PC-9 (cell line): Measurements from ENCODE around the gene RTN4R. TPM values are rescaled to one million over a fixed set of nuclear protein-coding genes. Genes with fewer than 3 reads are reported as not detected.

Source experiments
- BruUV-seq: library from RNA; stranded (reverse); fragments of 400-500 nt; replicated peaks from 2 replicates; lab custom pipeline; 2021; lab: Mats Ljungman, UMichigan
- CTCF ChIA-PET: fragments of 300-600 bp; sonication (Branson Sonifier 250); formaldehyde crosslinking; loops from one replicate; lab custom pipeline; 2022; ENCODE audit warnings: antibody characterized with exemption; lab: Charles Lee
- POLR2A ChIA-PET: fragments of 300-600 bp; sonication (Branson Sonifier 250); formaldehyde crosslinking; loops from one replicate; lab custom pipeline; 2022; ENCODE audit warnings: antibody characterized with exemption; ENCODE audit not compliant: unreplicated experiment; lab: Charles Lee
- DNase-seq, 2 experiments: peaks; one replicate each; pipeline versions ENCODE4 v3.0.0 to v3.0.0-alpha.2; 2015 to 2022; ENCODE audit warnings: mixed read lengths in 1 of 2
- H2AFZ ChIP-seq: fragments of 200-600 bp; sonication (generic); 2 replicates; pipeline ENCODE4 v1.8.1; 2017; ENCODE audit warnings: antibody characterized with exemption
- H3F3A ChIP-seq: fragments of 200-600 bp; sonication (generic); 2 replicates; pipeline ENCODE4 v1.8.1; 2017; ENCODE audit warnings: antibody characterized with exemption, mild to moderate bottlenecking, low read depth; ENCODE audit not compliant: insufficient read depth
- H3K27ac ChIP-seq: fragments of 200-600 bp; sonication (generic); 2 replicates; pipeline ENCODE4 v1.6.1; 2016; ENCODE audit warnings: mixed run types
- H3K27me3 ChIP-seq: fragments of 200-600 bp; sonication (generic); 2 replicates; pipeline ENCODE4 v1.6.1; 2016; ENCODE audit warnings: low read depth, mixed run types; ENCODE audit not compliant: insufficient read depth
- H3K36me3 ChIP-seq: fragments of 200-600 bp; sonication (generic); 2 replicates; pipeline ENCODE4 v1.6.1; 2016; ENCODE audit warnings: low read depth, mixed run types
- H3K4me1 ChIP-seq: fragments of 200-600 bp; sonication (generic); replicated peaks from 2 replicates; pipeline ENCODE4 v1.6.1; 2016; ENCODE audit warnings: mixed run types; ENCODE audit not compliant: insufficient read depth
- H3K4me2 ChIP-seq: fragments of 200-600 bp; sonication (generic); 2 replicates; pipeline ENCODE4 v1.6.1; 2017; ENCODE audit warnings: mixed run types
- H3K4me3 ChIP-seq: fragments of 200-600 bp; sonication (generic); 2 replicates; pipeline ENCODE4 v1.6.1; 2016; ENCODE audit warnings: mixed run types
- H3K79me2 ChIP-seq: fragments of 200-600 bp; sonication (generic); 2 replicates; pipeline ENCODE4 v1.6.1; 2017; ENCODE audit warnings: low read depth, mixed run types
- H3K9me2 ChIP-seq: fragments of 200-600 bp; sonication (generic); 2 replicates; pipeline ENCODE4 v1.8.1; 2017; ENCODE audit warnings: mild to moderate bottlenecking; ENCODE audit not compliant: insufficient read depth
- H3K9me3 ChIP-seq: fragments of 200-600 bp; sonication (generic); 2 replicates; pipeline ENCODE4 v1.8.1; 2016; ENCODE audit warnings: low read depth; ENCODE audit not compliant: insufficient read depth
- H4K20me1 ChIP-seq: fragments of 200-600 bp; sonication (generic); 2 replicates; pipeline ENCODE4 v1.8.1; 2017; ENCODE audit not compliant: insufficient read depth
- CTCF ChIP-seq: fragments of 200-600 bp; sonication (generic); conservative IDR thresholded peaks from 2 replicates; pipeline ENCODE4 v1.6.1; 2017; ENCODE audit warnings: mixed run types, antibody characterized with exemption, mild to moderate bottlenecking, moderate library complexity
- EZH2 ChIP-seq: fragments of 200-600 bp; sonication (generic); IDR thresholded peaks from 2 replicates; pipeline ENCODE4 v1.8.0; 2017; ENCODE audit warnings: antibody characterized with exemption, low read depth
- intact Hi-C: fragments of 100-400 bp; cut with micrococcal nuclease; formaldehyde crosslinking; loops from one replicate; pipeline ENCODE4 v1.10.0; 2022; ENCODE audit not compliant: unreplicated experiment
- total RNA-seq: library from RNA; stranded (reverse); gene quantifications from 2 replicates; pipeline ENCODE4 v1.2.3, GENCODE V29; 2021

The RTN4R gene
- total RNA-seq, 1 experiment from 2014 or later: 5.0 TPM

- no peak for DNase-seq
- no peak overlapping the region for H3K4me3 ChIP-seq
- H3K36me3 ChIP-seq: no peaks in the 10 kb centered on the region
- H2AFZ ChIP-seq: no peak overlapping the region
- TF ChIP-seq EZH2 (no peak), CTCF (no peak)
- POLR2A ChIA-PET: no interaction called here
- H3K27ac ChIP-seq: no peak overlapping the region
- H3K9me3 ChIP-seq: no peaks in the 10 kb centered on the region
- H3F3A ChIP-seq: no peaks in the 10 kb centered on the region
- H3K4me1 ChIP-seq: peaks cover 4% of the 10 kb centered on the region; the same call in 1 of the 2 replicates
- CTCF ChIA-PET: interaction anchor here (0.6 kb wide), 1 partner anchor 12 kb away, joined by 3 read pairs; no protein-coding TSS in a partner anchor
- intact Hi-C loops: no loop called here
- H3K79me2 ChIP-seq: 0 out of 2 replicates have a peak, but pooled peaks cover 6% of the 10 kb centered on the region
- no peaks in the 10 kb centered on the region for H4K20me1 ChIP-seq
- no peak overlapping the region for H3K4me2 ChIP-seq
- no peaks in the 10 kb centered on the region for H3K27me3 ChIP-seq
- BruUV-seq: no TSS peak
- H3K9me2 ChIP-seq: no peaks in the 10 kb centered on the region
Measured at GRCh38 chr22:20210473-20211059, 57.6 kb downstream of the RTN4R start.

GRCh38 chr22:20209761-20210250 is 58.3 kb downstream of the RTN4R start:
- ChIA-PET CTCF (no interaction called here), POLR2A (no interaction called here)
- no peak overlapping the region for H3K4me3 ChIP-seq
- peaks cover 4% of the 10 kb centered on the region; the same call in 1 of the 2 replicates for H3K4me1 ChIP-seq
- H3K9me3 ChIP-seq: no peaks in the 10 kb centered on the region
- no peak for DNase-seq
- H3K27ac ChIP-seq: no peak overlapping the region
- no peaks in the 10 kb centered on the region for H4K20me1 ChIP-seq
- intact Hi-C loops: loop anchor here (5.0 kb wide), 1 partner anchor 342 kb away; no protein-coding TSS in a partner anchor
- H3K9me2 ChIP-seq: no peaks in the 10 kb centered on the region
- H3F3A ChIP-seq: no peaks in the 10 kb centered on the region
- H2AFZ ChIP-seq: no peak overlapping the region
- no peaks in the 10 kb centered on the region for H3K27me3 ChIP-seq
- no TSS peak for BruUV-seq
- H3K4me2 ChIP-seq: no peak overlapping the region
- TF ChIP-seq CTCF (no peak), EZH2 (no peak)
- no peaks in the 10 kb centered on the region for H3K36me3 ChIP-seq
- H3K79me2 ChIP-seq: 0 out of 2 replicates have a peak, but pooled peaks cover 6% of the 10 kb centered on the region

- H3K36me3 ChIP-seq: no peaks in the 10 kb centered on the region
- intact Hi-C loops: loop anchor here (5.0 kb wide), 1 partner anchor 343 kb away; no protein-coding TSS in a partner anchor
- H3K79me2 ChIP-seq: 0 out of 2 replicates have a peak, but pooled peaks cover 6% of the 10 kb centered on the region
- no peaks in the 10 kb centered on the region for H3K9me3 ChIP-seq
- DNase-seq: no peak
- no peak overlapping the region for H2AFZ ChIP-seq
- ChIA-PET CTCF (no interaction called here), POLR2A (no interaction called here)
- TF ChIP-seq EZH2 (no peak), CTCF (no peak)
- H3K4me2 ChIP-seq: no peak overlapping the region
- no peak overlapping the region for H3K4me3 ChIP-seq
- peaks cover 11% of the 10 kb centered on the region for H3K4me1 ChIP-seq
- H3K27ac ChIP-seq: no peak overlapping the region
- H3K9me2 ChIP-seq: no peaks in the 10 kb centered on the region
- no peaks in the 10 kb centered on the region for H3F3A ChIP-seq
- no TSS peak for BruUV-seq
- no peaks in the 10 kb centered on the region for H4K20me1 ChIP-seq
- no peaks in the 10 kb centered on the region for H3K27me3 ChIP-seq
Measured at GRCh38 chr22:20208713-20209310, 59.3 kb downstream of the RTN4R start.
